T-helper 22 cell (primary cell): ENCODE data around the gene ASCL2.

ENCODE experiments used
- DNase-seq: peaks from one replicate; pipeline ENCODE4 v3.0.0-alpha.2; 2020; ENCODE audit warnings: low read depth

The ASCL2 gene

DNA sequence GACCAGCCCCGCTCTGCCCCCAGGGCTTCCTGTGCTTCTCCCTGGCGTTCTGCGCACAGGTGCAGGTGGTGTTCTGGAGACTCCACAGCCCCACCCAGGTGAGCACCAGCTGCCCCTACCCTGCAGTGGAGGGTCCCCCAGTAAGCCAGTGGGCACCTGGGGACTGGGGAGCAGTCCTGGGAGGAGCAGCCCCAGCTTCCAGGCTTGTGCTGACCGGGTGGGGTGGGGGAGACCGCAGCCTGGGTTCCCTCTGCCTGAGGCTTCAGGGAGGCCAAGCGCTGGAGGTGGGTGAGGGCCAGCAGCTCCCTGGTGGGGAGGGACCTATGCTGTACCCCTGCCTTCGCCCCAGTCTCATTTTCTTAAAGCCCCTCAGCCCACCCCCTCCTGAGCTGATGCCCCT lies 38.3 kb upstream of the ASCL2 start:
- DNase-seq: no peak

DNA sequence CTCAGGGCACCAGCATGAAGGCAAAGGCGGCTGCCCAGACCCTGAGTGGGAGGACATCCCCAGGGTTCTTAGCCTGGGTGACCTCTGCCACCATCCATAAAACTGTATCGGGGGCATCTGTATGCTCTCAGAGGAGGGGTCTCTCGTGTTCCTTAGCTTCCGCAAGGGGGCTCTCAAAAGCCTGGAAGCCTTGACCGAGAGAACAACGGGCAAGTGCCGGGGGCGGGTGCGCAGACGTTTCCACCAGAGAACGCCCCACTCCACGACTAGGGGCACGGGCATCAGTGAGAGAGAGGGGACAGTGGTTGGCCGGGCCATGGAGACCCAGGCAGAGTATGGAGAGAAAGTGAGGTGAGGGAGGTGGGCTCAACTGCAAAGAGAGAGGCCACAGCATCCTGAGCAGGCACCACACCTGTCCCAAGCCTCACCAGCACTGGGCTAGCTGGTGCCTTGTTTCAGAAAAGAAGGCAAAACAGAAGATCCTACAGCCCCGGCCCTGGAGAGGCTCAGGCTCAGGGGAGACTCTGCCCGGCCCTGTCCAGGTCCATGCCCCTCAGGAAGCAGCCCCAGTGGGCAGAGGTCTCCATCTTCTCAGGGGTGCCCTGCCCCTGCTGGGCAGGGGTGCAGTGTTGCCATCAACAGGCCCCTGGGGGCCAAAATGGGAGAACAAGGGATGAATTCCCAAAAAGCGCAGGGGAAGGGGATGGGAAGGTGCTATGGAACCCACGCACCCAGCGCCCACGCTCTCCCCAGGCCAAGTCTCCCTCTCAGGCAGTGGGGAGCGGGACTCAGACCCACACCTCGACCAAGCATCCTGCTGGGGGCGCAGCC lies 37.3 kb upstream of the ASCL2 start:
- no peak for DNase-seq

DNA sequence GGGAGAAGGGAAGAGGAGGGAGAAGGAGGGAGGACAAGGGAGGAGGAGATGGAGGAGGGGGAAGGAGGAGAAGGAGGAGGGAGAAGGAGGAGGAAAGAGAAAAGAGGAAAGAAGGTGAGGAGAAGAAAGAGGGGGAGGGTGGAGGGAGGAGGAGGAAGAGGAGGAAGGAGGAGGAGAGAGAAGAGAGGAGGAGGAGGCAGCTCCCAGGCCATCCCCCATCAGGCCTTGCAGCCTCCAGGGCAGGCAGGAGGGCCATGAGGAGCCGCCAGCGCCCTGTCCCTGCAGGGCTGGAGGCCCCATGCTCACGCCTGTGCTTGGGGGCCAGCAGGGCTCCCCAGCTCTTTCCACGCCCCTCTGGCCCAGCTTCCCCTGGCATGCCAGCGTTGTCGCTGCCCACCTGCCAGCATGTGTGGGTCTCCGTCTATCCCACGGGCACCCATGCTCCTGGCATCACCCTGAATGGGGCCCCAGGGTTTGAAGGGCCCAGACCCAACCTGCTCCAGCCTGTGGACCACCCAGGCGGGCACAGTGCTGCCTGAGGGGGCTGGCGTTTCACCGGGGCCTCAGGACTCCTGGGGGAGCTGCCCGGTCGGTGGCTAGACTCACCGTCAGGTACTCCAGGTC lies 36.6 kb upstream of the ASCL2 start:
- DNase-seq: no peak

DNA sequence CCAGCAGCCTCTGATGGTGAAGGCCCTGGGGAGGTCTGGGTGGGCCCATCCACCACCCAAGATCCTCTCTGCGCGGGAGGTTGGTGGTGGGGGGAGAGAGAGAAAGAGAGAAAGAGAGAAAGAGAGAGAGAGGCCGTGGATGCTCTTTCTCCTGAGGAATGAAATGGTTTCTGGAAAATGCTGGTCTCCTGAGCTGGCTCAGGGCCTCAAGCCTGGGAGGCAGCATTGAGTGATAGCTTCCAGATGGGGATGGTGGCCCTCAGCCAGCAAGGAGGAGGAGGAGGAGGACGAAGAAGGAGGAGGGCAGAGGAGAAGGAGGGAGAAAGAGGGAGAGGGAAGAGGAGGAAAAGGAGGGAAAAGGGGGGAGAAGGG lies 36.0 kb upstream of the ASCL2 start:
- no peak for DNase-seq

DNA sequence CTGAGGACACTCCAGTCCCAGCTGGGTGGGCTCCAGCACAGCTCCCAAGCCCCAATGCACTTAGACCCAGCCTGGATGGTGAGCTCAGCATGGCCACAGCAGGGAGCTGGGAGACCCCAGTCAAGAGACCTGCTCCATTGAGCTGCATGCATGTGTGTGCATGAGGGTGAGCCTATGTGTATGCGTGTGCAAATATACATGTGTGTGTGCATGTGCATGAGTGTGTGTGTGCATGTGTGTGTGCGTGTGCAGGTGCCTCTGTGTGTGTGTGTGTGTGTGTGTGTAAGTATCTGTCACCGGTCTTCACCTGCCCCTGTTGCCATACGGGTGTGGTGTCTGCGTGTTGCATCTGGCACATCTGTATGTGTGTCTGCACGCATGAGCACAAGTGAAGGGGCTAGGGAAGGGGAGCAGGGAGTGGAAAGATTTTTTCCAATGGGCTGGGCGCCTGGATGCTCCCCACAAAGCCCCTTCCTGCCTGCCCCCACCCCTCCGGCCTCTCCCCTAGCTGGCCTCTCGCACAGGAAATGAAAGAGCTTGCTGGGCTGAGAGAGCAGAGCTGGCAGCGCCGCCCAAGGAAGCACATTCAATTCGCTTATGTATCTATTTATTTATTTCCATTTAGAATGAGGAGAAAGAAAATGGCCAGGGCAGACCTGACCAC lies 35.5 kb upstream of the ASCL2 start:
- no peak for DNase-seq

DNA sequence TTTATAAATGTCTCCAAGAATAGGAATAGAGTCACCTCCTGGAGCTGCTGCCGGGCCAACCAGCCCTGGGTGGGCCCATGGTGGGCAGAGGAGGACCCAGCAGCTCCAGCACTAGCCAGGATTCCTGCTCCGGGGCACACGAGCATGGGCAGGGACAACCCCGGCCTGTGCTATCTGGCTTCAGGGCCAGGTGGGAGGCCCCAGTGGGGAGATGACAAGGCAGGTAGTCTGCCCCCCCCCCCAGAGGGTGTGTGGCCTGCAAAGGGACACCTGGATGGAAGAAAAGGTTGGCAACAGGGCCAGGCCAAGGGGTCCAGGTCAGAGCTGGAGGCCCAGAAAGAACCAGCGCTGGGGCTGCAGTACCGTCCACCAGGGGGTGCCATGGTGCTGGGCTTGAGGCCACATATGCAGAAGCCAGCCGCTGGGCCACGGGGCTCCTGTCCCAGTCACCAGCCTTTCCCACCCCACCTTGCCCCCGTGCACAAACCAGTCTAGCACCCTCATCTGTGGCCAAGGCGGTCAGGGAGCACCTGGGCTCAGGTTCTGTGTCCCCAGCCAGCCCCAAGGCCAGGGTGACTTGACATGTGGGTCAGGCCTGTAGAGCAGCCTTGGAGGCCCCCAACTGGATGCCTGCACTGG lies 34.9 kb upstream of the ASCL2 start:
- DNase-seq: peak; percentile 47

DNA sequence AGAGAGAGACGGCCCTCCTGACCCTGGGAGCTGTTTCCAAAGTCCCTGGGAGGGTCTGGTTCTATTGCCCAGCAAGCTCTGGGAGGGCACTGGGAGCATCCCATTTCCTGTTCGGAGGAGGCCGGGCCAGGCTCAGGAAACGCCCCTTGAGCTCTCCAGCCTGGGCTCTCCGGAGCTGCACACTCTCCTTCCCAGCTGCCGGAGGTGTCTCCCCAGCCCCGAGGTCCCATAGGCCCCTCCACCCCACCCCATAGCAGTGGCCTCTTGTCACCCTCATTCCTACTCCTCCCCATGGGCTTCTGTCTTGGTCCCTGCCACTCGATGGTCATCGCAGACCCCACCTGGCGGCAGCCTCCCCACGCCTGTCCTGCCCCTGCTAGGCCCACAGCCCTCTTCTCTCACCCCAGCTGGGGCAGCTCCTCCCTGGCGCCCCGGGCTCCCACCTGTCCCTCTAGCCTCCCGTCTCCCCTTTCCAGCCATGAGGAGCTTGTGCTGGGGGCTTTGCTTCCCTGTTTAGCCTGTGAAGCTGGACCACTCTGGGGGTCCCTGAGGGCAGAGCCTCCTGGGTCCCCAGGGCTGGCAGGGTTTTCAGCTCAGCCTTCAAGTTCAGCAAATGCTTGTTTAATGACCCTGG lies 34.2 kb upstream of the ASCL2 start:
- DNase-seq: no peak

DNA sequence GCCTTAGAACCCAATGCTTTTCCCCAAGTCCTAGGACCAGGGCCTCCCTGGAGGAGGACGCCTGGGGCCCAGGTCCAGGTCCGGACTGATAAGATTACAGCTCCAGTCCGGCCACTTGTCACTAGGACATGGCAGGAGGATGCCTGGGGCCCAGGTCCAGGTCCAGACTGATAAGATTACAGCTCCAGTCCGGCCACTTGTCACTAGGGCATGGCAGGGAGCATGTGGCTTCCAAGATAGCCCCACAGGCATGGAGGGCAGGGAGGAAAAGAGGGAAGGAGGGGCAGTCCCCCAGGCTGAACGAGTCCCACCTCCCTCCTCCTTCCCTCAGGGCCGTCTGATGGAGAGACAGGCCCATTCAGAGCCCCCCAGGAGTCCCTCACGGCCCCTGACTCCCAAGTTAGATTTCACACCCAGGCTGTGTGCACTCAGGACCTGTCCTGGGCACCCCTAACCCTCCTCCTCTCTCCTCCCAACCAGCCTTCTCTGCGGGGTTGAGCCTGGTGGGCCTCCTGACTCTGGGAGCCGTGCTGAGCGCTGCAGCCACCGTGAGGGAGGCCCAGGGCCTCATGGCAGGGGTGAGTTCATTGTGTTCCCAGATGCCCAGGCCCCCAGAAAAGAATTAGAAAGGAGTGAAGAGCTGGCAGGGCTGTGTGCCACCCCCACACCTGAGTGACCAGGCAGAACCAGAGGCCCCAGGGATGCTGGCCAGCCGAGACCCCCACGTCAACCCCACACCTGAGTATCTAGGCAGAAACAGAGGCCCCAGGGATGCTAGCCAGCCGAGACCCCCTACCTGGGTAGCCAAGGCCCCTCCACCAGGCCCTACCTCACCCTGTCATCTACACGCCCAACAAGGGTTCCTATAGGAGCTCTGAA lies 33.5 kb upstream of the ASCL2 start:
- DNase-seq: no peak

DNA sequence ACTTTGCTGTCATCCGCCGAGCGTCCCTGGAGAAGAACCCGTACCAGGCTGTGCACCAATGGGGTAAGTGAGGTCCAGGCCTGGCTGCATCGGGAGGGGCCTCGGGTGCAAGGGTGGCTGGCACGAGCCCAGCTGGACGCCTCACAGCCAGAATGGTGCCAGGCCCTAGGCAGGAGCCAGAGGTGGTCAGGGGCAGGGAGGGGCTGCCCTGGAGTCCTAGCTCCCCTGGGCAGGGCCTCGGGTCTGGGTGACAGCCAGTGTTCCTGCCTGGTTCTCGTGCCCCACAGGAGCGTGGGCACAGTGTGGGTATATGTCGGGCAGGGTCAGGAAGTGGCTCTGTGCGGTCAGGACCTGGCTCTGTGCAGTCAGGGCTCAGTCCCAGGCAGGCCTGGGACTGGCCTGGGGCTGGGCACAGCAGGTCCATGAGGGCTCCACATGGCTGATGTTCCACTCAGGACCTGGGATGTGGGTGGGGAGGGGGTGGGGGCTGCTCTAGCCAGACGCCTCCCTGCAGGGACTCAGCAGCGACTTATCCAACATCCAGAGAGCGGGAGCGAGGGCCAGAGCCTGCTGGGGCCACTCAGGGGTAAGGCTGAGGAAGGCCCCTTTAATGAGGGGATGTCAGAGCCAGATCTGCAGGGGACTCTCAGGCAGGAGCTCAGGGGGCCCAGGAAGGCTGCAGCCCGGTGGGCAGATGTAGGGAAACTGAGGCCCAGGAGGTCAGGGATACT lies 32.7 kb upstream of the ASCL2 start:
- no peak for DNase-seq

DNA sequence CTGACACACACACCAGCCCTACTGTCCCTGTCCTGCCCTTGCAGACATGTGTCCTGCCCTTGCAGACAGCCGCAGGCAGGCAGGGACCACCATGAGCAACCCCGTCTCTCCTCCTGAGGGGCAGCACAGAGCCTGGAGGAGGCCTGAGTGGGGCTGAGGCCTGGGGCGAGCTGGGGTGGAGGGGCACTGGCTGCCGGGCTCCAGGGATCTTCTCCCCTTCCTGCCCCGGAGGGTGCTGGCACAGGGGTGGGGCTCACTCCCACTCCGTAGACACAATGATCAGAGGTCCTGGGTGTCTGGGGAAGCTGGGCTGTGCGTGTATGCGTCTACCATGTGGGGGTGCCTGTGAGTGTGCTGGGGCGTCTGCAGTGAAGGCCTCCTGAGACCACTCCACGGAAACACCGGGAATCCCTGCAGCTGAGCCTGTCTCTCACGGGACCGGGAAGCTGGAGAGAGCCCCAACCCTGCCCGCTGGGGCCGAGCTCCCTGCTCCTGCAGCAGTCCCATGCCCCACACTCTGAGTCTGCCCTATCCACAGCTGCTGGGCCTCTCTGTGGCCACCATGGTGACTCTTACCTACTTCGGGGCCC lies 32.0 kb upstream of the ASCL2 start:
- no peak for DNase-seq

DNA sequence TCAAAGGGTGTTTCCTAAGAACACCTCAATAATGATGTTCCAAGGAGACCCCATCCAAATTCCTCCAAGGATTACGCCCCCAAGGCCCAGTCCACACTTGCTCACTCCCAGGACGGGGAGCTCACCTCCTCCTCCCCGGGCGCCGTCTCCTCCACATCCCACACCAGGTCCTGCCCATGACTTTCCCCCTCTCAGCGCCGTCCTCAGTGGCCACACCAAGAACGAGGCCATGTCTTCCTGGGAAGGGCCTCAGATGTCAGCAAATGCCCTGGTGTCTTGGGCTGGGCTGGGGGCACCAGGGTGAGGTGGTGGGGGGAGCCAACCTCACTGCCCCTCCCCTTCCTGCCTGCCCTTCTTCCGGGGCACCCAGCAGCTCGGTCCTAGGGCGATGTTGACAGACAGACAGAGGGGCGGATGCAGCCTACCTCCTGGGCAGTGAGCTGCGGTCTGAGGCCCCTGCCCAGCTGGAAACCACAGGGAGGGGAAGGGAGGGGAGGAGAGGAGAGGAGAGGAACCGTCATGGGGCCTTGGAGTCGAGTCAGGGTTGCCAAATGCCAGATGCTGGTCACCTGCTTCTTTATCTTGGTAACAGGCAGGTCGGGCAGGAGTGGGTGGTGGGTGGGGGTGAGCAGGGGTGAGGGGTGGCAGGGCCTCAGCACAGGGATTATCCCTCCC lies 31.4 kb upstream of the ASCL2 start, which contains the start of the genes C11orf21 and TSPAN32:
C11orf21 (minus strand) TSS at position 288 of the 675 bp plus-strand sequence; CDS start at position 178, 110 bp downstream.
TSPAN32 (plus strand) TSS at position 383 of the 675 bp plus-strand sequence; CDS start at position 520, 137 bp downstream.
- peak; percentile 48 for DNase-seq

DNA sequence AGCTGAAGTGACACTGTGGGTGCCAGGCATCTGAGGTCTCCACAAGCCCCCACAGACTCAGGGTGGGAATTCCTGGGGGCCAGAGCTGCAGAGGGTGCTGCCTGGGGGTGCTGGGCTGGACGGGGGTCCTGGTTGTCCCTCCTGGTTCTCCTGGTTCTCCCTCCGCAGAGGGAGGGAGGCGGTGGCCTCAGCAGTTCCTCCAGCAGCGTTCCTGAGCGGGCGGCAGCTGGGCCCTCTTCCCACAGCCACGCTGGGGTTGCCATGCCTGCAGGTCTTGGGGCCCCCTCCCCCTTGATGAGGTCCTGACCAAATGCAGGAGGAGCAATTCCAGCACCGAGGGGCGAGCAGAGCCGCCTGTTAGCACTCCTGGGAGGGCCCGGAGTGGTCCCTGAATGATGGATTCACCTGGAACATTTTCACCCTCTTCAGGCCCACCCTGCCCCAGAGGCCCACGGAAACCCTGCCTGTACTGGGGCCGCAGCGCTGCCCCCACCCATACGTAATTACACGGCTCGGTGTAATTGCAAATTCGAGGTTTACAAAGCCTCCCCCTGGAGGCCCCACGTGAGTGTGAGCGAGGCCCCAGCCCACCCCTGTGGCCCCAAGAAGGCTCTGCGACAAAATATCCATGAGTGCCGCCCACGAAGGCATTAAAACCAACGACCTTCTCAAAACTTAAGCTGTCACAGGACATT lies 30.7 kb upstream of the ASCL2 start:
- DNase-seq: no peak

DNA sequence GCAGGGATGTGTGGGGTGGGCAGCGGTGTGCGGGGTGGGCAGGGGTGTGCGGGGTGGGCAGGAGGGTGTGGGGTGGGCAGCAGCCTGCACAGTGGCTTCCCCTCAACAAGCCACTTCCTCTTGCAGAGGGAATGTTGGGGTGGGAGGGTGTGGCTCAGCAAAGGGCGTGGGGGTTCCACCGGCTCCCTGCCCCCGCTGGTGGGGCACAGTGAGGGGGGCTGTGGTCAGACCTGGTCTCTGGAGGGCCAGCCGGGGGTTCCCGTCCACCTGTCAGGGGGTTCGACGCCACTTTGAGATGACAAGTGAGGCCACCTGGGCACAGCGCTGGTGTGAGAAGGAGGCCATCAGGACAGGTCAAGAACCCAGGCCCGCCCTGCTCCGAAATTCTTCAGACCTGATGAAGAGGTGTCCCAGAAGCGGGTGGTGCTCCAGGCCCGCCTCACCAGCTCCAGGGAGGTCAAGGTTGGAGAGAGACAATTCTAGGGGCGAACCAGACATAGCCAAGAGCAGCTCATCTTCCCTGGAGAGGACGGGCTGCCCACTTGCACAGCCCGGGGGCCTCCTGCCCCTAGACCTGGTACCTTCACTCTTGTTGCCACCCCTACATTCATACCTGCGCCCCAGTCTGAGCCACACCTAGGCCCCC lies 30.0 kb upstream of the ASCL2 start:
- no peak for DNase-seq

DNA sequence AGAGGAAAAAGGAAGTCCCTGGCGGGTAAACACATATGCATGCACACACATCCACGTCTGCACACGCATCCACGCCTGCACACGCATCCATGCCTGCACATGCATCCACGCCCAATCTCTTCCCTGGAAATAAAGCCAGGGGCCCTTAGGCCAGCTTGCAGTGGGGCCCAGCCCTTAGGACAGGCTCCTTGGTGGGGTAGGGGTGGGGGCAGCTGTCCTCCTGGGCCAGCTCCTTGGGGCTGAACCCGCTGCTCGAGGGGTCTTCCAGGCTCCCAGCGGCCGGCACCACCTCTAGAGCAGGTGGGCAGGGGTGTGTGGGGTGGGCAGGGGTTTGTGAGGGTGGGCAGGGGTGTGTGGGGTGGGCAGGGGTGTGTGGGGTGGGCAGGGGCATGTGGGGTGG lies 29.4 kb upstream of the ASCL2 start:
- no peak for DNase-seq

DNA sequence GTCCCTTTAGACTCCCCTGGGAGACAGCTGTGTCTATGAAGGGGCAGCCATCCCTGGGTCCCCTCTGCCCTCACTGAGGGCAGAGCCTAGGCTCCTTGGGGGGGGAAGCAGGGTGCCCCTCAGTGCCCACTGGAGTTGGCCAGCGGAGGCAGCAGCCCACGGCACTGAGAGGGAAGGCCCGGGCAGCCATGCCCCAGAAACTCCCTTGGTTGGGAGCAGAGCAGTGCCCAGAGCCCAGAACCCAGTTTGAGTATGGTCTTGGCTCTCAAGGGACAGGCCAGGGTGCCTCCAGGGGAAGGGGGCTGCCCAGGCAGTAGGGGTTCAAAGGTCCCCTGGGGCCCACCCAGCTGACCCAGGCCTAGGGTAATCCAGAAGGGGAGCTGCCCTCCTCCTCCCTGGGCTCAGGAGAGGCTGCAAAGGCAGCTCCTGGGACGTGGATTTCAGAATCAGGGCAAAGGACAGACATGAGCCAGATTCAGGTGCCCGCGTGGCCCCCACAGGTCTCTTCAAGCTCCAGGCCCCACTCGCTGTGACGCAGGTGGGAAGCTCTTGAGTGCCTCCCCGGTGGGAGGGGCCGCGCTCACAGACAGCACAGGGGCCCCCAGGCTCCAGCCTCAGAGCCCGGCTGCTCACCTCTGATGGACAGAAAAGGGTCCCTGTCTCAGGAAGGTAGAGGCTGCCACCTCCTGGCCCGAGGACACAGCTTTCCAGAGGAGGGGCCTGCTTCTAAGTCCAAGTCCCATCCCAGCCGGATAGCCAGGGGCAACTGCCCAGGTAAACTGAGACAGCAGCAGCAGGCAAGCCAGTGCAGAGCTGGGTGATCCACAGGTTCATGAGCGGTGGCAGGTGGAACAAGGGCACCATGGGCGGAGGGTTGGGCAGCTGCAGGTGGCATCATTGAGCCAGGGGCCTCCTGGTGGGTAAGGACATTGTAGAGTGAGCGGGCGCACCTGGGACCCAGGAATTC lies 28.7 kb upstream of the ASCL2 start:
- no peak for DNase-seq

DNA sequence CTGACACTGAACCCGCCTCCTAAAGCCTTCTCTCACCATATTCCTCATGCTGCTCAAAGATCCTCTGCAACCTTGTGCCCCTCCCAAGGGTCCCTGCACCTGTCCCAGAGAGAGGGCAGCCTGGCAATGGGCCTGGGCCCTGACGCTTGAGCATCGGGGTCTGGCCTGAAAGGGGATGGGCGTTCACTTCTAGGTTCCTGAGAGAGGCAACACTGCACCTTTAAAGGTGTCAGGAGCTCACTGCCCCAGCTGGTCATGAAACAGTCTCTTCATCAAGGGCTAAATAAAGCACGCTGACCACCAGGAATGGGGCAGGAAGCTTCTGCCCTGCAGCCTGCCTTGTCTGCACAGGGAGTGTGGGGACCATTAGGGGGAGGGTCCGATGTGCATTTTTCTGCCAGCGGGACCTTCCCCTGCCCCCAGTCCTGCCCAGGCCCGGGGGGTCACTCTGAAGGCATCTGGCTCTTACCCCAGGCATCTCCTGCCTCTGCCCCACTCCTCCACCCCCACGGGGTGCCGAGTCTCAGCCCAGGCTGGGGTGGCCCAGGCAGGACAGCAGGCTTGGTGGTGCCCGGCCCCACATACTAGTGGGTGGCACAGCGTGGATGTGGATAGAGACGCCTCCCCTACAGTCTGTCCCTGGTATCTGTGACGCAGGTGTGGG lies 27.9 kb upstream of the ASCL2 start:
- DNase-seq: no peak
